NCI-H748 treated with DMSO at 0.1 percent for 48 hours (cell line): Measurements from ENCODE around the gene CCDC97.
"Not testable (repeated sequence)": the region's sequence is repeated elsewhere in the genome, so short reads cannot be mapped to it uniquely, and the experiment has no call there.

ENCODE experiments used
- DNase-seq: peaks from one replicate; lab custom pipeline; 2025; lab: John Stamatoyannopoulos, UW

Gene CCDC97

DNA sequence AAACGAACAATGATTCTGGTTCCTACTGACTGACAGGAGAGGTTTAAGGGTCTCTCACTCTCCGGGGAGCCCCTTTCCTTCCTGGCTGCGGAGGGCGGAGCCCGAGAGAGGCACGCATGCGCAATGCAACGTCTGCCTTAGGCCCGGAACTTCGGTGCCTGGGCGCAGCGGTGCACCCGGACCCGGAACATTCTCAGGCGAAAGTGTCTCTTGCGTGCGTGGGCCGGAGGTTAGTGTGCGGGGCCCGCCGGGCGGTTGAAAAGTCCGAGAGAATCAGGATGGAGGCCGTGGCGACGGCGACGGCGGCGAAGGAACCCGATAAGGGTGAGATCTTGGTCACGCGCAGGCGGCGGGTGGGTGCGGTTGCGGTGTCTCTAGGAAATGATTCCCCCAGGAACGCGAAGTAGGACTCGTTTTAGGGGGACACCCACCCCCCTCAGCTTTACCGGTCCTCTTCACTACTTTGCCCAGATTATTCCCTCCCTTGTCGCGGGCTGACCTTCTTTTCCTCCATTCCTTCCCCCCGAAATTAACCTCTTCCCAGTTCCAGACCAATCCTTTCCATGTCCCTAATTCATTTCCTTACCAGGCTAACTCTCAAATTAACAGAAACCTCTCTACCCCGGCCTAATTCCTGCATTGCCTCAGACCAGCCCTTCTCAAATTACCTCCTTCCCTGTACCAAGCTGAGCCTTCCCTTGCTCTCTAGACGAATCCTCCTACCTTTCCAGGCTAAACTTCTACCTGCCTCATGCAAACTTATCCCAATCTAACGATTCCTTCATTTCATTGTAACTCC is at the start of gene CCDC97:
Gene CCDC97, plus strand, starts transcription at position 140 of the 799 bp plus-strand sequence. Its CDS starts 139 bp downstream, at position 279.
- DNase-seq: peak; percentile 88

DNA sequence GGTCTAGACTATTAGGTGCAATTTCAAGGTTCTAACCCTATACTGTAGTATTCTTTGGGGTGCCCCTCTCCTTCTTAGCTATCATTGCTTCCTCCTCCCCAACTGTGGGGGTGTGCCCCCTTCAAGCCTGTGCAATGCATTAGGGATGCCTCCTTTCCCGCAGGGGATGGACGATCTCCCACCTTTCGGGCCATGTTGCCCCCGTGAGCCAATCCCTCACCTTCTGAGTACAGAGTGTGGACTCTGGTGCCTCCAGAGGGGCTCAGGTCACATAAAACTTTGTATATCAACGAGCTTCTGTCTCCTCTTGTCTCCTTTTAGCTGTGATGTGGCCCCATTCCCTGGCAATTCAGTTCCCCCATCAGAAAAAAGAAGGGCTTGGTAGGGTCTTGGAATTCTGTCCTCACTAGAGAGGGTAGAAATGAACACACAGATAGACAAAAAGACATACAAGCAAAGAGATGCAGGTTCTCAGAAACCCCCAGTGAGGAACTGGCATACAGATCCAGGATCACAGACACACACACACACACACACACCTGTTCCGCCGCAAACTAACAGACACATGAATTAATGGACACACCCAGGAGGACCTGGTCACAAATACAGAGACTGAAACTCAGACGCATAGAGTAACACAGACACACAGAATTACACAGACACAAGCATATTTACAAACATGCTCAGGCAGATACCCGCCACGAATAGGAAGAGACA is 48.3 kb upstream of the CCDC97 start:
- DNase-seq: no peak

DNA sequence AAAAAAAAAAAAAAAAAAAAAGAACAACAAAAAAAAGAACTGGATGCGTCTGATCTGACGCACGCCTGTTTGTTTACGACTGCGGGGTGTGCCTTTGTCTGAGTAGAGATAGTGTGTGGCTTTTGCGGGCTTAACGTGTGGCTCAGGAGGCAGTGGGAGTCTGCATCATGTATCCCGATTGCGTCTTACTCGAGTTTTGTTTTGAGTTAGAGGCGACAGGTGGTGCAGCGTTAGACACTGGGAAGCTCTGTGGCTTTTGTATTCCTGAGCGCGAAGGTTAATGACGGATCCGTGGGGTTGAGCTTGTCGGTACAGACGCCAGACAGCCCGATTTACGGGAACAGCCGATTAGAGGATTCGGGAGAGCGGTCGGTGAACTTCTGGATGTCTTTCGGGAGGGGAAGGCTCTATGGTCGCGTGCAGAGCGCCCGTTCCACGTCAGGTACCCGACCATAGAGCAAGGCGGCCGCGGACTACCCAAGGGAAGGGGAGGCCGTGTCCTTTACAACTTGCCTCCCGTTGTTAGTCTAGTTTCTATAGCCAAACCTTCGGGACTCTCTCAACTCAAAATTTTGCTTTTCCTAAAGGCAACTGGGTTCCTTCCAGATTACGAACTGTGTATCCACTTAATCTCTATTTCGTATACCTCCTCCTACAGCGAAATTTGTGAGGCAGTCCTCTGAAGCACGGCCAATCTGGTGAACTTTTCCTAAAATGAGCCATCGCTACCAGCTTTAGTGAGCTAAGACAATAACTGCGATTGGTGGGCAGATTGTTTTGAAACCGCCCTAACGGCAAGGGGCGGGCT is 46.7 kb upstream of the CCDC97 start:
- DNase-seq: no peak

DNA sequence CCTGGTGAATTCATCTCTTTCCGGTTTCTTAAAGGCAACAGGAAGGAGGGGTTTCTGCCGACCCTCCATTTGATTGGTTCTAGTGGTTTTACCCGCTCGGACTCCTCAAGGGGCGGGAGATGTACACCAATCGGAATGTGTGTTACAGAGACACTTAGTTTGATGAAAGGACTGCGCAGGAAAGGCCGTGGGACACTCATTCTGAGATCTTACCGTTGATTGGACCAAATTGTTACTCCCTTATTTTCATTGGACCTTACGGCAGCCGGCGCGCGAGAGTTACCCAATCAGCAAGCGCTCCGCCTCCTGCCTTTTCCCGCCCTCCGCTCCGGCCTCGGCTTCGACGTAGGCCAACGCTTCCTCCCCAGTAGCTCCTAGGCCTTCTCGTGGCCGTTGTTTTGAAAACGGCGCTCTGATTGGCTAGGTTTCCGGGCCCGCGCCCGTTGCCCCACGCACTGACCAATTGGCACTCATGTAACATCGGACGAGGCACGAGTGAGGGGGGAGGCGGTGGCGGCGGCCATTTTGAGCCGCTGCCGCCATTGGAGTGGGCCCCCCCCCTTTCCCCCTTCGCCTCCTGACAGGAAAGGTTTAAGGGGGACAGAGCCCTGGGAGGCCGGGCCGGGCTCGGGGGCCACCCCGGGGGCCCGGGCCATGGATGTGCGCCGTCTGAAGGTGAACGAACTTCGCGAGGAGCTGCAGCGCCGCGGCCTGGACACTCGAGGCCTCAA is 46.0 kb upstream of the CCDC97 start, which contains the start of gene HNRNPUL1:
Gene HNRNPUL1, plus strand, starts transcription at position 523 of the 731 bp plus-strand sequence. Its CDS starts 132 bp downstream, at position 655.
- DNase-seq: peak; percentile 100

DNA sequence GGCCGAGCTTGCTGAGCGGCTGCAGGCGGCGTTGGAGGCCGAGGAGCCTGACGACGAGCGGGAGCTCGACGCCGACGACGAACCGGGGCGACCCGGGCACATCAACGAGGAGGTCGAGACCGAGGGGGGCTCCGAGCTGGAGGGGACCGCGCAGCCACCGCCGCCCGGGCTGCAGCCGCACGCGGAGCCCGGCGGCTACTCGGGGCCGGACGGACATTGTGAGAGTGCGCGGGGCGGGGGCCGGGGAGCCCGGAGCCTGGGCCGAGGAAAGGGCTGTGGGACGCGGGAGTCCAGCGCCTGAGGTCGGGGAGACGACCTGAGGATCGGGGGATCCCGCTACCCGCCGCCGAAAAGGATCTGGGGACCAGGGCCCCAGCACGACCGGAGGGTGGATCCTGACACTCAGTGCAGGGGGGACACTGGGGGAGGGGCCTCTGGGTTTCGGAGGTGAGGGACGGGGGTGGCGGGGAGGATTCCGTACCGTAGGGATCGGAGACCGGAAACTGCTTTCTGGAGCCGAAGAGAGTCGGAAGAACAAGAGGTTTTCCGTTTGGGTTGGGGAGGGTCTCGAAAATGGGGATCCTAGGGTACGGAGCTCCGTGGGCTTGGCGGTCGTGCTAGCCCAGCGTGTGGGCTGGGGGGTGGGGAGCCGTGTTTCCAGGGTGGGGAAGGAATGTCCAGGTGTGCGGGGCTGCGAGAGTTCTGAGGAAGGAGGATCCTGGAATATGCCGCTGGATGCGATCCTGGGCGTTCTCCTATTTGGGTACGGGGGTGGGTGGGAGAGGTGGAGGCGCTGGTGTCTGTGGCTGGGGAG is 45.2 kb upstream of the CCDC97 start:
- DNase-seq: peak; percentile 25

DNA sequence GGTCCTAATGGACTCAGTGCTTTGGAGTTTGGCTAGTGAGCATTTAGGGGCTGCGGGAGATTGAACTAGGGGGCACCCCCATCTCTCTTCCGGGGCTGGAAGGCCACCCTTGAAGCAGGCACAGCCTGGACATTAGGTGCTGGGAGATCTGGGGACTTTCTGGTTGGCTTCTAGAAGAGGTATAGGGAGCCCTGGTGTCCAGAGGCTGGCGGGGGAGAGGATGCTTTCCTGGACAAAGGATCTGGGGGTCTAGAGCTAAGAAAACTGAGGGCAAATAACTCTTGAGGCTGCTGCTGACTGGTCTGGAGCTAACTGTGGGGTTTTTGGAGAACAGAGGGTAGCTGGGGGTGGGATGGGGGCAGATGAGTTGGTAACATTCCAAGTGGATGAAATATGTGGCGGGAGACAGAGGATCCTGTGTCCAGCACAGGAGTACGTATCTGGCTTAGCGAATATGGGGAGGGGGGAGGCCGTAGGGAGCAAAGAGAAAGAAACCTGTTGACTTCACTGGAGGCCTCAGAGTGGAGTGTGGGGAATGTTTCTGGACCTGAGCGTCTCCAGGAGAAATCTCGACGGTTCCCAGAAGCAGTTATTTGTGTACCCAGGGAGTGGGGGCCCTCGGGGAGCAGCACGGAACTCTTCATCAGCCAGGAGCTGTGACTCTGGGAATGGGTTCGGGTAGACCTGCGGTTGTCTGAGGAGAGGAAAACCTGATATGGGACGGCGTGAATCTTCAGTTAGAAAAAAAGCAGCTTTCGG is 44.4 kb upstream of the CCDC97 start:
- DNase-seq: no peak

DNA sequence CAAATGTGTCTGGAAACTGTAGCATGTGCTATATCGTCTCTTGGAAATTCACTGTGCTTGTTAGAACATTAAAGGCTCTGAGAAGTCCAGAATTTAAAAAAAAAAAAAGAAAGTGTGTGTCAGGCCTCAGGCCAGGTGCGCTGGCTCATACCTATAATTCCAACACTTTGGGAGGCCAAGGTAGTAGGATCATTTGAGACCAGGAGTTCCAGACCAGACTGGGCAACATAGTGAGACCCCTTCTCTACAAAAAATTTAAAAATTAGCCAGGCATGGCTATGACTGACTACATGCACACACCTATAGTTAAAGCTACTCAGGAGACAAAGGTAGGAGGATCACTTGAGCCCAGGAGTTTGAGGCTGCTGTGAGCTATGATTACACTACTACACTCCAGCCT is 40.9 kb upstream of the CCDC97 start:
- DNase-seq: no peak

DNA sequence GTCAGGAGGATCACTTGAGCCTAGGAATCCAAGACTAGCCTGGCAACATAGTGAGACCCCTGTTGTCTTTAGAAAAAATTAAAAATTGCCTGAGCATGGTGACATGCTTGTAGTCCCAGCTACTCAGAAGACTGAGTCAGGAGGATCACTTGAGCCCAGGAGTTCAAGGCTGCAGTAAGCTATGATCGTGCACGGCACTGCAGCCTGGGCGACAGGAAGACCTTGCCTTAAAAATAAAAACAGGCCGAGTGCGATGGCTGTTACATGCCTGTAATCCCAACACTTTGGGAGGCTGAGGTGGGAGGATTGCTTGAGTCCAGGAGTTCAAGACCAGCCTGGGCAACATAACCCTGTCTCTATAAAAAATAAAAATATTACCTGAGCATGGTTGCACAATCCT is 40.4 kb upstream of the CCDC97 start:
- DNase-seq: no peak

DNA sequence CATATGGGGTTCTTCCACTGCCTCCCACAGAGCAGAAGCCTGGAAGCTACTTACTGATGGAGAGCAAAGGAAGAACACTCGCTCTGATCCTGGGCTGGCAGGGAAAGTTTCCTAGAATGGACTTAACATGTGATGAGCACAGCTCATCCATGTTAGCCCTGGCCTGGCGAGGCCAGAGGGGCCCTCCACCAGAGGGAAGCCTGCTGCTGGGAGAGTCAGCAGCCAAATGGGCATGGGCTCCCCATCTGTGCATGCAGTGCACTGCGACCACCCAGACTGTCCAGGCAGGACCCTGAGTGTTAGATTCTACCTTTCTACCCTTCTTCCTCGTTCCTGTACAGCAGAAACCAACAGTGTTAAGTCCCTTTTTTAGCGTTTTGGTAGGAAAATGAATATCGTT is 36.9 kb upstream of the CCDC97 start:
- DNase-seq: no peak

DNA sequence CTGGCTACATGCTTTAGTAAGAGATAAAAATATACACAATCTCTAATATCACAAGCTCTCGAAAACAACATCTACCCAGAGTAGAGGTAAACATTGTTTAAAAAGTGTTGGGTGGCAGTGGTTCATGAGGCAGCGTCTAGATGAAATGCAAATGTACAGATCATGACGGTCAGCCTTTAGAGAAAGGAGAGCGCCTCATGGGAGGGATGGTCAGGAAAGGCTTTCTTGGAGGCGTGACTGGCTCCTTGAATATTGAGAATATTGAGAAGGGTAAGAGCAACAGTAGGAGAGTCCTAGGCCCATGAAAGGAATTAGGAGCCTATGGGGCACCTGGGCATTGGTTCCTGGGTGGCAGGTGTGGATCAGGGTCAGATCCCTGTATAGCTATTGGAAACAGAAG is 35.2 kb upstream of the CCDC97 start:
- no peak for DNase-seq

DNA sequence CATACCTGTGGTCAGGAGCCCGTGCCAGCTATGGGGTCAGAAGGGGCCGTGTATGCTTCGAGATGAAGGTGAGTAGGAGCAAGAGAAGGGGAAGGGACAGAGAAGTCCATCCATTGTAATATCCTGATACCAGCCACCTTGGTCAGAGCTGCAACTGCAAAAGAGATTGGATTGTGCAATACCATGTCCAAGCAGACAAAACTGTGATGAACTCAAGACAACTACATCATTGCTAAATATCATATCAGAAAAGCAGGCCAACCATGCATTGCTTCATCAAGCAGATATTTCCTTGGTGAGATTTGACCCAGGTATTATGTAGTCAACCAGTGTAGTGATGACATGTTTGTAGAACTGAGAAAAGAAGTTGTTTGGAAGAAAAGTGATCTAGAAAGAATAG is 33.7 kb upstream of the CCDC97 start:
- DNase-seq: no peak

DNA sequence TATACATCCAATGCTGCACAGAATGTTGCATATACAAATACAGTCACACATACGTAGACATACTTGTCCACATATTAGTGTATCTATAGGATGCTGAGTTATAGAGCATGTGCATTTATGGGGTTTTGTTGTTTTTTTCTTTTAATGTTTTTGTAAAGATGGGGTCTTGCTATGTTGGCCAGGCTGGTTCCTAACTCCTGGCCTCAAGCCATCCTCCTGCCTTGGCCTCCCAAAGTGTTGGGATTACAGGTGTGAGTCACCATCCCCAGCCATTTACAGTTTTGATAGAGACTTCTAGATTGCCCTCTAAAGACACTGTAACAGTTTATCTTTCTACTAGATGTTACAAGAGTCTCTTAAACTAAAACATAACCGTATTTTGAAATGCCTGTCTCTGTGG is 31.5 kb upstream of the CCDC97 start:
- no peak for DNase-seq

DNA sequence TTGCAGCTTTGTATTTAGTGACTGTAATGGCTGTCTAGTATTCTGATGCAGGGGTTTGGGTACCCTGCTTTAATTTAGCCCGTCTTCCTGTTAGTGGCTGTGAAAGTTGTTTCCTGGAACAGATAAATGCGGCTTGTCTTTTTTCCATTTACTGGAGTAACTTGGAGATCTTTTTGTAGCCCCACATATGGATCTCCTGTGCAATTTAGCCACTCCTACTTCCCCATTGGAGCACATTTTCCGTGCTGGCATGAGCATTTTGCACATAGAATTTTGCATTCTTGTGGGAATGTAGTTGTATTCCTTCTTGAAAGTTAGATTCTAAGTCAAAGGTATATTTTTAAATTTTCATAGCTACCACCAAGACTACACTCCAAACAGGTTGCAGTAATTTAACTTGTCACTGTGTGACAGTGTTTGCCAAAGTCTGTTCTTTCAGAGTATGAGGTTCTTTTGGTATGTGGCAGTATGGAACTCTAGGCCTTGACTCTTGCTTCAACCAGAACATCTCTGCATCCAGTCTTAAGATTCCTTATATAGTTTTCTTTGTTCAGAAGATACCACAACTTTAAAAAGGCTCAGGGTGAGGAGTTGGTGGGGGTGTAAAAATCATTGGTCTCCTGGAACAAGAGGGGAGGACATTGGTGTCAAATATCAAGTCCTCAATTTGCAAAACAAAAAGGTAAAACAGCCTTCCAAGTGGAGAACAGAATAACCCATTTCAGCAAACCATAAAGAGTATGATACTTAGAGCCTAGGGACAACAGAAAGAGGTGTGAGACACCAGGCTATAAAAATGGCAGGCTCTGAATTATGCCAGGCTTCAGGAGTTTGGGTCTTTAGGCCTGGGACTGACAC is 21.1 kb upstream of the CCDC97 start:
- no peak for DNase-seq

DNA sequence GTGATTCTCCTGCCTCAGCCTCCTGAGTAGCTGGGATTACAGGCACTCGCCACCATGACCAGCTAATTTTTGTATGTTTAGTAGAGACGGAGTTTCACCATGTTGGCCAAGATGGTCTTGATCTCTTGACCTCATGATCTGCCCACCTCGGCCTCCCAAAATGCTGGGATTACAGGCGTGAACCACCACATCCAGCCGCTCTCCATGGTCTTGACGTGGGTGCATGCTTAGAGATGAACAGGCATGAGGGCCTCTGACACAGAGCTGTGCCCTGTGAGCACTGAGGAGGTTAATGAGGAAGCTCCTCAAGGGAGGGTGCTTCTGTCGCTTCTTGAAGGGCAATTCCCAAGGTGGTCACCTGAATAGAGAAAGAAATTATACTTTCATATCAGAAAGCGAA is 20.2 kb upstream of the CCDC97 start:
- not testable (repeated sequence) for DNase-seq

DNA sequence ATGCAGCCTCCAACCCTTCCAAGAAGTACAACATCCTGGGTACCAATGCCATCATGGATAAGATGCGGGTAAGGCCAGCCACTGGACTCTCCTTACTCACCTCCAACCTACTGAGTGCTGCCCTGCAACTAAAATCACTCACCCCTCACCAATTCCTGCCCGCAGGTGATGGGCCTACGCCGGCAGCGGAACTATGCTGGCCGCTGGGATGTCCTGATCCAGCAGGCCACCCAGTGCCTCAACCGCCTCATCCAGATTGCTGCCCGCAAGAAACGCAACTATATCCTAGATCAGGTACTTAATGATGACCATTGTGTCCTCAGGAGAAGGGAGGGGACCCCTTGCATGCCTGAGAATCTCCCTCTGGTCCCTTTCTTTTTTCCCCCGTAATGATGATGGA is 15.6 kb upstream of the CCDC97 start:
- no peak for DNase-seq

DNA sequence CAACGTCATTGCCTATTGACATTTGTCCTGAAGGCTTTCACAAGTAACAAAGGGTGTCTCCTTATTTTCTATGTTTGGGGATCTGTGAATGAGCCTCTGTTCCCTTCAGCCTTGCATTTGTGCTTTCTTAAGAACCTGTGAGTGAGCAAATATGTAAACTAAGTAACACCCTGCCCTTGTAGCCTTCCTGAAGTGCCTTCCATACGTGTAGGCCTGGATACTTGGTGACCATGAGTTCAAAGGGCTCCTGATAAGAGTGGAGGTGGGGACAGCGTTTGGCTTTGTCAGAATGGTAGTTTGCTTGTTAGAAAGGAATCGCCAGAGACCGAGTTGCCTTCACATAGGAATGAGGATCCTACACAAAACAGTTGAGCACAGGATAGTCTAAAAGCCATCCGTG is 14.5 kb upstream of the CCDC97 start:
- DNase-seq: no peak

DNA sequence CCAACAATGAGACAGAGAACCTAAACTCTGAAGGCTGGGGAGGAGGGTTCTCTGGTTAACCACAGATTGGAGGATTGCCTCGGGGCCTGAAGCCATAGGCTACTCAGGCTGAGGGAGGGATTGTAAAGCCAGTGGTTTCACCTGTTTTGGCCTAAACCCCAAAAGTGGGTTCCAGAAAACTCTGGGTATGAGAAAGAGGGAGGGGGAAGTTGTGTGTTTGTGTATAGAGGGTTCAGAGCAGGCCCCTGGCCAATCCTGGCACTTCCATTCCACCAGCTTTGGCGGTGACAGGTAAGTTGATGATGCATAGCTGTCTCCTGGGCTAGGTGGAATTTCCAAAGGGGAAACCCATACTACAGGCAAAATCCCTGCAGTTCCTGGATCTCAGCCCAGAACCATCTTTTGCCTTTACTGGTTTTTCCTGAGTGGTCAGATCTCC is 13.5 kb upstream of the CCDC97 start:
- DNase-seq: no peak

DNA sequence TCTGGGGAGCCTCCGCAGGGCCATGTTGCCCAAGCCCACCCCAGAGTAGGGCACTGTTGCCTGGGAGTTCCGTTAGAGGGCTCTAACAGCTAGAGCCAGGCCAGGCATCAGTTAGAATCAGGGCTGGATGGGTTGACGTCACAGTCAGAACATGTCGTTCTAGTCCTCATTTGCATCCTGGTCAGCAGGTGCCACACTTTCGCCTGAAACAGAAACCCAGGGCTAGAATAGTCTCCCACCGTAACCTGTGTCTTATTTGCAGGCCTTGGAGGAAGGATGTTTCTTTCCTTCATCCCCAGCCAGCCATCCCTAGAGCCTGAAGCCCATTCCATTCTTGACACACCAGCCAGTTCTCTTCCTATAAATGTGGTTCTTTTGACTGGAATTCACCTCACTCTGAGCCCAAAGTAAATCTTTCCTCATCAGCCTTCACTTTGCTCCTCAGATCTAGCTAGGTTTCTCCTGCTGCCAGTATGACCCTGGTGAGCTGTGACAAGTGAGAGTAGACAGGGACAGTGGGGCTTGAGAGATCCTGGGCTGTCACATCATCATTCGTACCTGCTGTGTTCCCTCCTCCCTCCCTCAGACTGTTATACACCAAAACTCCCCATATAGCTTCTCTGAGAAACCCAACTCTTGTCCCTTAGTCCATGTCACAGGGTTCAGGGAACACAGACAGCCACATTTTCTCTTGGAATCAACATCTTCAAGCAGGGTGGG is 12.2 kb upstream of the CCDC97 start:
- DNase-seq: no peak
